NCI-H2196 treated with DMSO at 0.1 percent for 48 hours (cell line): ENCODE measurements around the gene ELL2.
"Not testable (repeated sequence)": the region's sequence is repeated elsewhere in the genome, so short reads cannot be mapped to it uniquely, and the experiment has no call there.

Experiments used
- DNase-seq: peaks from one replicate; lab custom pipeline; 2025; ENCODE audit not compliant: unreplicated experiment; lab: John Stamatoyannopoulos, UW

The ELL2 gene

GRCh38 chr5:95931079-95931833 lies 30.4 kb downstream of the ELL2 start:
- DNase-seq: no peak

- DNase-seq: no peak
These were observed 31.3 kb downstream of the ELL2 start for GRCh38 chr5:95930141-95930930.

- DNase-seq: no peak
These were observed 32.9 kb downstream of the ELL2 start for GRCh38 chr5:95928724-95929253.

- no peak for DNase-seq
These were observed 33.5 kb downstream of the ELL2 start for GRCh38 chr5:95927927-95928723.

- not testable (repeated sequence) for DNase-seq
These were observed 34.4 kb downstream of the ELL2 start for GRCh38 chr5:95927300-95927699.

- no peak for DNase-seq
These were observed 35.7 kb downstream of the ELL2 start for GRCh38 chr5:95925939-95926338.

GRCh38 chr5:95925378-95925744 lies 36.3 kb downstream of the ELL2 start:
- DNase-seq: no peak

GRCh38 chr5:95924720-95925377 lies 36.8 kb downstream of the ELL2 start:
- no peak for DNase-seq

GRCh38 chr5:95923918-95924544 lies 37.6 kb downstream of the ELL2 start:
- DNase-seq: no peak

GRCh38 chr5:95922798-95923197 lies 38.9 kb downstream of the ELL2 start:
- no peak for DNase-seq

GRCh38 chr5:95921501-95921900 lies 40.1 kb downstream of the ELL2 start:
- DNase-seq: no peak

- no peak for DNase-seq
These were observed 40.8 kb downstream of the ELL2 start for GRCh38 chr5:95920822-95921221.

GRCh38 chr5:95919658-95920057 lies 42.0 kb downstream of the ELL2 start:
- DNase-seq: no peak

- no peak for DNase-seq
These were observed 43.1 kb downstream of the ELL2 start for GRCh38 chr5:95918421-95919006.

- DNase-seq: no peak
These were observed 44.4 kb downstream of the ELL2 start for GRCh38 chr5:95917207-95917606.

GRCh38 chr5:95916687-95917085 lies 45.0 kb downstream of the ELL2 start:
- no peak for DNase-seq

GRCh38 chr5:95915999-95916686 lies 45.5 kb downstream of the ELL2 start:
- DNase-seq: no peak

GRCh38 chr5:95913663-95914062 lies 48.0 kb downstream of the ELL2 start:
- no peak for DNase-seq

GRCh38 chr5:95912029-95912428 lies 49.6 kb downstream of the ELL2 start:
- no peak for DNase-seq
